NB4 (cell line): ENCODE data around the gene FAN1.

ENCODE experiments used
- CTCF ChIP-seq: IDR thresholded peaks from one replicate; pipeline ENCODE4 v1.5.1; 2012; ENCODE audit warnings: low read depth, low read length
- MAX ChIP-seq: IDR thresholded peaks from 2 replicates; pipeline ENCODE4 v1.6.1; 2011; ENCODE audit warnings: low read depth, low read length
- MYC ChIP-seq: IDR thresholded peaks from 2 replicates; pipeline ENCODE4 v1.6.1; 2011; ENCODE audit warnings: low read depth, low read length
- POLR2A ChIP-seq: IDR thresholded peaks from 2 replicates; pipeline ENCODE4 v1.6.1; 2011; ENCODE audit warnings: mild to moderate bottlenecking; ENCODE audit not compliant: insufficient read length; ENCODE audit errors: extremely low read depth

GRCh38 chr15:30930422-30930821 lies 26.7 kb downstream of the FAN1 start:
- TF ChIP-seq CTCF: no peak
- TF ChIP-seq POLR2A: no peak
- TF ChIP-seq MYC: no peak
- no peak for TF ChIP-seq MAX
